ENCODE results near the gene LRRC28.
"Not testable (repeated sequence)": the region's sequence is repeated elsewhere in the genome, so short reads cannot be mapped to it uniquely, and the experiment has no call there.

Gene LRRC28

DNA sequence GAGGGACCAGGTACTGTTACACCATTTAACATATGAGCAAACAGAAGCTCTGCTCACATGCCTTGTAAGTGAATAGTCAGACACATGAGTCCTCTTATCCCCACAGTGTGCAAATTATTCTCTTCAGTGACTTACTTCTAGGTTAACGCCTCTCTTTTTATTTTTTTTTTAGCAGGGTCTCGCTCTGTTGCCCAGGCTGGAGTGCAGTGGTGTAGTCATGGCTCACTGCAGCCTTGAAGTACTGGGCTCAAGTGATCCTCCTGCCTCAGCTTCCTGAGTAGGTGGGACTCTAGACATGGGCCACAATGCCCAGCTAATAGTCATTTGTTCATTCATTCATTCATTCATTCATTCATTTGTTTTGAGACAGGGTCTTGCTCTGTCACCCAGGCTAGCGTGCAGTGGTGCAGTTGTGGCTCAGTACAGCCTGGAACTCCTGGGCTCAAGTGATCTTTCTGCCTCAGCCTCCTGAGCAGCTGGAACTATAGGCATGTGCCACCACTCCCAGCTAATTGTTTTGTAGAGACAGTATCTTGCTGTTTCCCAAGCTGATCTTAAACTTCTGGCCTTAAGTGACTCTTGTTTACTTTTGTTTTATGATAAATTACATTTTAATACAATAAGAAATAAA is 94.7 kb downstream of the LRRC28 start:
- no peak for DNase-seq

DNA sequence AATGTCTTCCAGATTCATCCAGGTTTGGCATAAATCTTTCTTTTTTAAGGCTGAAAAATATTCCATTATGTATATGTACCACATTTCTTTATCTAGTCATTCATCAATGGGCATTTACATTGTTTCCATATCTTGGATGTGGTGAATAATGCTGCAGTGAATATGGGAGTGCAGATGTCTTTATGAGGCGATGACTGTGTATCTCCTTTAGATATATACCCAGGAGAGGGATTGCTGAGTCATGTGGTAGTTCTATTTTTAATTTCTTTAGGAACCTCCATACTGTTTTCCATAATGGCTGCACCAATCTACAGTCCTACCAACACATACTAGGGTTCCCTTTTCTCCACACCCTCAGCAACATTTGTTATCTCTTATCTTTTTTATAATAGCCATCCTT is 96.3 kb downstream of the LRRC28 start:
- no peak for DNase-seq

DNA sequence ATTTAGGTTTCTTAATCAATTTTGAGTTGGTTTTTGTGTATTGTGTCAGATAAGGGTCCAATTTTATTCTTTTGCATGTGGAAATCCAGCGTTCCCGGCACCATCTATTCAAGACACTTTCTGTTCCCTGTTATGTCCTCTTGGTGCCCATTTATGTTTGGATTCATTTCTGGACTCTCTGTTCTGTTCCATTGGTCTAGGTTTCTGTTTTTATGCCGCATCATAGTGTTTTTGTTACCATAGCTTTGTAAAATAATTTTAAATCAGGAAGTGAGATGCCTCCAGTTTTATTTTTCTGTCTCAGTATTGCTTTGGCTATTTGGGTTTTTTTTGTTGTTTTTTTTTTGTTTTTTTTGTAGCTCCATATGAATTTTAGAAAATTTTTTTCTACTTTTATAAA is 97.1 kb downstream of the LRRC28 start:
- DNase-seq: no peak

DNA sequence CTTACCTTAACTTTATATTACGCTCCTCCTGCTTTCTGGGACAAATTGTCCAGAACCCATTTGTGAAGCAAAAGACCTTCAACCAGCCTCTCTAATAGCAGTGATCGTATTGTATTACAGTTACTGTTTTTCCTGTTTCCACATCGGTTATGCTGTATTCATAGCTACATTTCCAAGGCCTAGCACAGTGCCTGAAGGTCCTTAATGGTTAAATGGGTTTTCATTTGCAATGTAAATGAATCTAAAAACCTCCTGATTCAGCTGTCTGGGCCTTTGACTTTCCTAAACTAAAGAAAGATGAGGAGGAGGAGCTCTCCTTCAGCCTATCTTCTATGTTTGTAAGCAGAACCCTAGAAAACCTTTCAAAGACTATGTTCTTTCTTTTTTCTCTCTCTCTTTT is 99.1 kb downstream of the LRRC28 start:
- no peak for DNase-seq

DNA sequence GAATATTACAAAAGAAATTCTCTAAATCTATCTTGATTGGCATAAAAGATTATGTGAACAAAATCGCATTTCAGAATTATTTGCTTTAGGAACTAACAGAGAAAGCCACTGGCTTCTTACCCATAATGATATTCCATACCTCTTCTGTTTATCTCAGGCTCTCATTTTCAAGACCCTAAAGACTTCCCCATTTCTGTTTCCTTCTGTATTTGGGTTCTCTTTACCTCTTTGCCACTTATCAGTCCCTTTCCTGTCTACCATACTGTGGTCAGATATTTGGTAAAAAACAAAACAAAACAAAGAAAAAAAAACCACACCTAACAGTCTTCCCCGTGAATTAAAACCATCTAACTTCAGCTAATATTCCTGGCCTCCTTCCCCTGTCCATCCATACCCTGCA is 108.5 kb downstream of the LRRC28 start:
- DNase-seq: no peak

DNA sequence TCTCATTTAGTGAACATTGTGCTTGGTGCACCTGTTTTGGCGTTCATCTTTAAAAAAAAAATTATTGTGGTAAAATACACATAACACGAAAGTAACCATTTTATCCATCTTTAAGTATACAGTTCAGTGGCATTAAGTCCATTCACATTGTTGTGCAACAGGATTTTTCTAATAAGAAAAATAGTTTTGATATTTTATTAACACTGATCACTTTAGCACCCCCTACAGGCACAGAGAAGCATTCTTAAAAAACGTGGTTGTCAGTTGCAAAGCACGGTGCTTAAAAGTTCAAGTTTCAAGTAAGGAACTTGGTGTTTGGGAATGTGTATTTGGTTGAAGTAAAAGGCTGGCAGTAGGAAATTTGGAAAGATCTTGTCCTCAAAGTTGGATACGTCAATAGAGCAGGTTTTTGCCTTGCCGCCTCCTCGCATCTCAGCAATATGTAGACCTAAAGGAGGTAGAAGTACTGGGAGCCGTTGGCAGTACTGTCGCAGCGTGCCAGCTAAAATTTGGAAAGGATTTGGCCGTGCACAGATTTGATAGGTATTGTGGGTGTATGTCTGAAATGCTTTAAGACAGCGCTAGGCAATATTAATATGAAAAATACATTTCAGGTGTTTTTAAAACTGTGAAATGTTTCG is 110.4 kb downstream of the LRRC28 start:
- DNase-seq: no peak

DNA sequence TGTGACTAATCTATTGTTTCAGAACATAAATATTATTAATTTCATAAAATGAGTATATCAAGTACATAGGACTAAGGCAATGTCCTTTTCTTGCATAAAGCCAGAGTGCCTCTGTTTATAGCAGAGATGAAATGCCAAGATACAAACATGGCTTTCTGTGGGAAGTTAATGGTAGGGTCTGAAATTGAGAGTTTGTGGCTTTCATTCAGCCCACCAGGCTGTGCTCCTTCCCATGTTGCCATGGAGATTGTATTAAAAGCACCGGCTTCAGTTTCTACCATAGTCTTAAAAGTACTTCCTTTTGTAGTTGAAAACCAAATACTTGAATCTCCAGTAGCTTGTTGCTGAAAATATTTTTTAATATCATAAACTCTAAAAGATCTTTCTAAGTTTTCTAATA is 114.0 kb downstream of the LRRC28 start:
- no peak for DNase-seq

DNA sequence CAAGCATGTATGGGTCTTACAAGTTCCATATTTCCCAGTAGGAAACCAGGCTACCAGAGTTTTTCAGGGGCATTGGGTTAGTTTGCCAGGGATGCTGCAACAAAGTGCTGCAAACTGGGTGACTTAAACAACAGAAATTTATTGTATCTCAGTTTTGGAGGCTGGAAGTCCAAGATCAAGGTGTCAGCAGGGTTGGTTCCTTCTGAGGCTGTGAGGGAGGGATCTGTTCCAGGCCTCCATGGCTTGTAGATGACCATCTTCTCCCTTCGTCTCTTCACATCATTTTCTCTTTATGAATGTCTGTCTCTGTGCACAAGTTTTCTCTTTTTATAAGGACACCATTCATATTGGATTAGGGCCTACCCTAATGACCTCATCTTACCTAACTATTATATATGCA is 114.7 kb downstream of the LRRC28 start:
- no peak for DNase-seq

DNA sequence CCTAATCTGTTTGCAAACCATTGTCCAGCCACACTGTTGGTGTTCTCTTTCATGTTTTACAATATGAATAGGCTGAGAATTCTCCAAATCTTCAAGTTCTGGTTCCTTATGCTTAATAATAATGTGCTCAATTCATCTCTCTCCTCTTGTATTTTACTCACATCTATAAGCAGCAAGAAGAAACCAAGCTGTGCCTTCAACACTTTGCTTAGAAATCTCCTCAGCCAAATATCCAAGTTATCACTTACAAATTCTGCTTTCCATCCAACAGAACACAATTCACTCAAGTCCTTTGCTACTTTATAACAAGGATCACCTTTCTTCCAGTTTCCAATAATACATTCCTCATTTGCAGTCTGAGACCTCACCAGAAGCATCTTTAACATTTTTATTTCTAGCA is 117.5 kb downstream of the LRRC28 start:
- DNase-seq: no peak

DNA sequence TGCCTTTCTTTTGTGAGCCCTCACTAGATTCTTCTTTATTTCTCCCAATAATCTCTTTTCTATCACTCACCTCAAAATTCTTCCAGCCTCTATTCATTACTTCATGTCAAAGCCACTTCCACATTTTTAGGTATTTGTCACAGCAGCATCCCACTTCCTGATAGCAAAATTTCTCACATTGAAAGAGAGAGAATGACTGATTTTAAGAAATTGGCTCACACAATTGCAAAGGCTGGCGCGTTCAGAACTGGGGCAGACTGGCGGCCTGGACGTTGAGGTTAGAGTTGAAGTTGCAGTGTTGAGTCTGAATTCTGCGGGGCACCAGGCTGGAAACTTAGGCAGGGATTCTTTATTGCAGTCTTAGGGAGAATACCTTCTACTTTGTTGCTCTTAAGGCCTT is 117.9 kb downstream of the LRRC28 start:
- no peak for DNase-seq

DNA sequence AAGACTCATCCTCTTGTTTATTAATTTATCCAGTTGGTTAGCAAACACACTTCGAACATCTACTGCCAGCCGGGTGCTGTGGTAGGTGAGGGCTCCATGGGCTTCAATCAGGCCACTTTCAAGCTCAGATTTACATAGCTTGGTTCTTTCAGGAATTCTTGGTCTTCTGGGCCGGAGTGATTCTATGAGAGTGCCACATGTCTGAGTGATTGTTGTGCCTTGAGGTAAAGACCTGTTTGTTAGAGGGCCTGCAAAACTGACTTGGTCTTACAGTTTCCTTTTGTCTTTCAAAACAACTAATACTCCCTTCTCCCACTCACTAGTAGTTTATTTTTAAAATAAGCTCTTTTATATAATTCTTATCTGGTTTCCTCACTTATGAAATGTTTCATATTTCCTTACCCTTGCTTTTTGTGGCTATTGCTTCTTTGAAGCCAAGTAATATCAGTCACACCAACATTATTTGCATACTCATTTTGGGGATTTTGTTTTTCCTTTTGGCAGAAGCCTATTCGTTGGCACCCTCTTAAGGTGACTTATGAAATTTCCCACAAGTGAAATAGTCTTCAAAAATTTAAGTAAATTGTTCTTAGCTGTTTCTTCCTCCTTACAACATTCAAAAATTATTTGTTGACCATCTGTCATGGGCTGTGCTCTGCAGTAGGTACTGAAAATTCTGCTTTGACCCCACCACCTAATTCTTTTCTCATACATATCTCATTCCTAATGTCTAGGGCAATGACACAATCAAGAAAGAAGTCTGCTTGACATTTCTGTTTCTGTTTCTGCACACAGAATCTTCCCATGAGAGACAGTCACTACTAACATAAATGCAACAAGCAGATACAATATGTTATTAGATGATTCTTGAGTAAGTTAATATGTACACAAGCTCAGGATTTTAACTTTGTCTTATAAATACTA is 120.2 kb downstream of the LRRC28 start:
- no peak for DNase-seq

DNA sequence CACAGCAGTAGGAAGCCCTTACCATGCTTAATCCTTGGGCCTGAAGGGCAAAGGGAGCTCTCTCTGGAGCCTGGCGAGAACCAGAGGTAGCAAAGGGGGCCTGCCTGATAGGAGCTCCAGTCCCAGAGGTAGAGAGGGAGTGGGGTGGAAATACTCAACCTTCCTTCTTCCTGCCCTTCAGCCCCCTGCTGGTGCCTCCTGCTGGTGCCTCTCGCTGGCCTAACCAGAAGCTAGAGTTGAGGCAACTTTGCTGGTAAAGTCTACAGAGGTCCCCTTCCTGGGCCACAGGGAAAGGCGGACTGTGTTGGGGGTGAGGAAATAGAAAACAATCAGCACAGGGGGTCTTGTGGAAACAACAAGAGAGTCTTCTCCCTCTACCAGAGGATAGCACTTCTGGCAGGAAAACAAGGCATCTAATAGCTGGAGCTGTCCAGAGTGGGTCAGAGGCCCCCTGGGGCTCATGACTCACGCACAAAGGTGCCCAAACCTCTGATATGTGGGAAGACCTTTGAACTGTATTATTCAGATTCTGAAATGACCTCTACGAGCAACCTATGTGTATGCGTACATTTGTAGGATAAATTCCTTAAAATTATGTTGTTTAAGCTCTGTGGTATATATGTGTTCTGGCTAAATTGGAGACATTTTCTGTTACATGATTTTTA is 133.9 kb downstream of the LRRC28 start:
- no peak for DNase-seq

DNA sequence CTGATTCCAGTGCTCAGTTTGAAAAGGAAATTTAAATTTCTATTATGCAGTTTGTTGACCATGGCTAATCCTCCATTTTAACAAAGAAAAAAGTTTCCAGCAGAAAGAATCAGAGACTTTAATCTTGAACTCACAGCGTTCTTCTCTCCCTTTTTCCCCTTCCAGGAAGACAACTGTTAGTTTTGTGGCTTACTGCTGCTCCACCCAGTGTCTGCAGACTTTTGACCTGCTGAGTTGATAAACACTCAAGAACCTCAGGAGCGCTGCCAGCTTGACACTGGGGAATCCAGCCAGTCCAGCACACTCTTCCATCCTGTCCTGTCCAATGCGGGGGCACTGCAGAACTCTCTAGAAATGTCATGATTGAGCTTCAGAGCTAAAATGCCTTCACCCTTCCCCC is 134.6 kb downstream of the LRRC28 start:
- no peak for DNase-seq

DNA sequence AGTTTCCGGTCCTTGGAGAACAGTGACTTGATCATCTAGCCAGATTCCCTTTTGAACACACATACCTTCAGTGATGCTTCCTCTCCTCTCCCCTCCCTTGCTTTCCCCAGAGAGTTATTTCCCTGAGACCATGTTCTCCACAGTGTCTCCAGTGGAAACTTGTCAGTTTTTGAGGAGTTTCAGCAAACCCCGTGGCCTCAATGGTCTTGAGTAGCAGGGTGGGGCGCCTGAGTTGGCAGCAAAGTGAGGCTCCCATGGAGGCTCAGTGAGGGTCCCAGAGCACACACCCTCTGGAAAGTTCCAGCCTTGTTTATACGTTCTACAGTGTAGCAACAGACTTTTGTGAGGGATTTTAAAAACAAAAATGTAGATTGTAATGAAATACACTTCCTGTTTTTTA is 135.1 kb downstream of the LRRC28 start:
- no peak for DNase-seq

DNA sequence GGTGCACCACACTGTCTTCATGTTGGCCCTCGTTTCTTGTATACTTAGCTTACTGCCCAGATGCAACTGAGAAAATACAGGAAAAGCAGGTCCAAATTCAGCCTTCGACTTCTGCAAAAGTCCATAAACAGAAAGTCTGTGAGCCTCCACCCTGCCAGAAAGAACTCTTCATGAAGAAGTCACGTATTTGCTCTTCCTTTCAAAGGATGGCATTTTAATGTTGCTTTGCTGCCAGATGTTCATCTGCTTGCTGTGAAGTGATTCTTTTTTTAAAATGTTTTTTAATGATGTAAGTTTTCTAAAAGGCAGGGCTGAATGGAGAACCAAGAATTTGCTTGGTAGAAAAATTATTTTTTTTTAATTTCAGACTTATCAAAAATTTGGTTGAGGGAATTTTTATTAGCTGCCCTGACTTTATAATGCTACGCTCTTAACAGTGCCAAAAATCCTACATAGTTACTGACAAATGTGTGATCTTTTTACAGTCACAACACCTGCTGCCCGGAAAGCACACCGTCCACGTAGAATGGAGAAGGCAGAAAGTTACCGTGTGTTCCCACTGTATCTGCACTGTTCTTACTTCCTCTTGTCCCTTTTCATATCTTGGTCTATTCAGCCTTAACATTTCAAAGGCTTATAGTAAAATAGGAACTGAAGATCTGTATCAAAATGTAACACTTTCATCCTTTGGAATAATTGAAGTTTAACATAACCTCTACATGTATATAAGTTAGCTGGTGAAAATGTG is 136.3 kb downstream of the LRRC28 start:
- DNase-seq: no peak

DNA sequence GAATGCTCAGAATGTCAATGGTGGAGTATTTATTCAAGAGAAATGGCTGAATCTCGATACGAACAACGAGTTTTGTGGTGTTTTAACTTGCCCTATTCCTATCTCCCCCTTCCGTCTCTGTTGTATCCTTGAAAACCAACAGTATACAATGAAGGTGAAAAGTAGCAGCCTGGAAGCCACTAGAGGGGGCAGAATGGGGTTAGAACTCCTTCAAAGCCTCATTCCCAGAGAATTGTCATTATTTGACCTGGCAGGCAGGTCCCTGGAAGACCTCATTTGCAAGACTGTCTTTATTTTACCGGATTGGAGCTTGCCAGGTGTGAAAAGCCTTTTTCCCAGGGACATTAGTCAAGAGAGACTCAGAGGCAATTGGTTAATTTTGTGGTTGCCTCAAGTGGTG is 139.4 kb downstream of the LRRC28 start:
- DNase-seq: no peak

DNA sequence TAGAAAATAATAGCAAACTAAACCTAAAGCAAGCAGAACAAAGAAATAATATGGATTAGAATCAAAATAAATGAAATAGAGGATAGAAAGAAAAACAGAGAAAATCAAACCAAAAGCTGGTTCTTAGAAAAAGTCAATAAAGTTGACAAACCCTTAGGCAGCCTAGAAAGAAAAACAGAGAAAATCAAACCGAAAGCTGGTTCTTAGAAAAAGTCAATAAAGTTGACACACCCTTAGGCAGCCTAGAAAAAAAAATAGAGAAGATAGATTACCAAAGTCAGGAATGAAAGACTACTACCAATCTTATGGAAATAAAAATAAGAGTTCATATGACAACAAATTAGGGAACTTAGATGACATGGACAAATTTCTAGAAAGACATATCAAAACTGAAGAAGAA is 142.4 kb downstream of the LRRC28 start:
- no peak for DNase-seq

DNA sequence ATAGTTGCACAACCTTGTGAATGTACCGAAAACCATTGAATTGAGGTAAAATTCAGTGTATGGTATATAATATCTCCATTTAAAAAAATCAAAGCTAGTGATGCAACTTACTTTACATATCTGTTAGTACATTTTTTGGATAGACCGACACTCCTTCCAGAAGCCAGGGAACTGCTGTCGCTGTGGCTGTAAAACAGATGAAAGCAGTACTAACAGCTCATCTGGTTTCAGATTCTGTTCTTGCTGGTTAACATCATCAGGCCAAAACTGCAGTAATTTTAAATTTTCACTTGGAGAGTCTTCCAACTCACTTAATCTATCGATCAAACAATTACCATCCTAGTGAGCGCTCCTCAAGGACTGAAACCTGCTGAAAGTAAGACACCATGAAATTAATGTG is 145.1 kb downstream of the LRRC28 start:
- DNase-seq: no peak

DNA sequence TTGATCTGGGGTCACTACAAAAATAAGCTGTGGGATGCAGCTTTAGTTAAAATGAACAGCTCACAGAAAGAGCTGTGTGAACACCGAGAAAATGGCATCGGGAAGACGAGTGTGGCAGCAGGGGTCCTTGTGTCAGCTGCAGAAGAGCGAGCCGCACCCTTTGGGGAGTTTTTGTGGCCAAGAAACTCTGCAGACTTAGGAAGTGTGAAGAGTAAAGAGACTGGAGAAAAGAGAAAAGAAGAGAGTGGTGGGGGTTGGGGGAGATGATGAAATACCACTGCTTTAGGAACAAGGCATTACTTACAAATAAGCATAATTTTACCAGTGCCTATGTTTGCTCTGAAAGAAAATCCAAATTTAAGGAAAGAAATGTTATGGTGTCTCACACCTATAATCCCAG is 147.8 kb downstream of the LRRC28 start:
- no peak for DNase-seq

DNA sequence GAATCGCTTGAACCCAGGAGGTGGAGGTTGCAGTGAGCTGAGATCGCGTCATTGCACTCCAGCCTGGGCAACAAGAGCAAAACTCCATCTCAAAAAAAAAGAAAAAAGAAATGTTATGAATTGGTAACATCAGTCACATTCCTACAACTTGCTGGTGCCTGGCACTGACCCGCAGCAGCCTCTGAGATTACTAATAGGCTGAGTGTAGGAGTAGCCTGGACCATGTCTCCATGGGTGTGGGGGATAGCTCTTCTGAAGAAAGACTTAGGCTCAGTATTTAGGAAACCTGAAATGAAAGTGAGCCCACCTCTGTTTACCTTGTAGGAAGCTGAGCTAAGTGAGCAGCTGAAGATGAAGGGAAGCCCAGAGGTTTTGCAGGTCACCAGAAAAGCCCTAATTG is 148.3 kb downstream of the LRRC28 start:
- DNase-seq: no peak

DNA sequence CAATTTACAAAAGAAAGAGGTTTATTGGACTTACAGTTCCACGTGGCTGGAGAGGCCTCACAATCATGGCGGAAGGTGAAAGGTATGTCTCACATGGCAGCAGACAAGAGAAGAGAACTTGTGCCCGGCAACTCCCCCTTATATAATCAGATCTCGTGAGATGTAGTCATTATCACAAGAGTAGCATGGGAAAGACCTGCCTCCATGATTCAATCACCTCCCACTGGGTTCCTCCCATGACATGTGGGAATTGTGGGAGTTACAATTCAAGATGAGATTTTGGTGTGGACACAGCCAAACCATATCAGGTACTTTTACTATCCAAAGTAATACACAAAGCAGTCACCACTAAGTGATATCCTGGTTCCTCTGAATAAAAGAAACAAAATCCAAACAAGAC is 149.9 kb downstream of the LRRC28 start:
- not testable (repeated sequence) for DNase-seq

DNA sequence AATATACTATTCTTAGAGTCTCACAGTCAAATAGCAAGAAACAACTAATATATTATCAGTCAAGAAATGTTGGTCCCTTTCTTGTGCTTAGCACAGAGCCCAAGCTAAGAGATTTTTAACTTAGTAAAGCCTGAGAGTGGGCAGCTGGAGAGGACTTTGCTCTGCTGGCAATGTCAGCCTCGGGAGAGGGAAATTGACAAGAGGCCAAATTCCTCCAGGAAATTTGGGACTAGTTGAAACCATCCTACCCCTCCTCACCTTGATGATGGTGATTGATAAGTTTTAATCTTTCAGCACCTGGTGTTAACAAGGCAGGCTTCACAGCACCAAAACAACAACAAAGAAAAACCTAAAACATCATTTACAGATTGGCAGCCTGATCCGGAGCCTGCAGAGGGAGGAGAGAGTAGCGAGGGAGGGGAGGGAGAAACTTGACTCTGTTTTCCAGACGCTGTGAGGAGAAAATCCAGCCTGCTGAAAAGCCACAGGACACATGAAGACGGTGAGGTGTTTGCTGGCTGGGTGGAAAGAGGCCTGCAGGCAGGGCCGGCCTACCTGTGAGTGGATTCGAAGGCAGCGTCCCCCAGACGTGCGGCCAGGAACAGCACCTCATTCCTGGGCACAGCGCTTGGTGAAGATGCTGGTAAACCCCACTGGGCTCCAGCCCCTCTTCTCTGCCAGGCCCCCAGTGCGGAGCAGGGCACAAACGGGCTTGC is 150.9 kb downstream of the LRRC28 start:
- DNase-seq: no peak

Measured in SHP77 (cell line).